ENCODE results near the gene HTRA3.
"Not testable (repeated sequence)": the region's sequence is repeated elsewhere in the genome, so short reads cannot be mapped to it uniquely, and the experiment has no call there.

HTRA3 gene

DNA sequence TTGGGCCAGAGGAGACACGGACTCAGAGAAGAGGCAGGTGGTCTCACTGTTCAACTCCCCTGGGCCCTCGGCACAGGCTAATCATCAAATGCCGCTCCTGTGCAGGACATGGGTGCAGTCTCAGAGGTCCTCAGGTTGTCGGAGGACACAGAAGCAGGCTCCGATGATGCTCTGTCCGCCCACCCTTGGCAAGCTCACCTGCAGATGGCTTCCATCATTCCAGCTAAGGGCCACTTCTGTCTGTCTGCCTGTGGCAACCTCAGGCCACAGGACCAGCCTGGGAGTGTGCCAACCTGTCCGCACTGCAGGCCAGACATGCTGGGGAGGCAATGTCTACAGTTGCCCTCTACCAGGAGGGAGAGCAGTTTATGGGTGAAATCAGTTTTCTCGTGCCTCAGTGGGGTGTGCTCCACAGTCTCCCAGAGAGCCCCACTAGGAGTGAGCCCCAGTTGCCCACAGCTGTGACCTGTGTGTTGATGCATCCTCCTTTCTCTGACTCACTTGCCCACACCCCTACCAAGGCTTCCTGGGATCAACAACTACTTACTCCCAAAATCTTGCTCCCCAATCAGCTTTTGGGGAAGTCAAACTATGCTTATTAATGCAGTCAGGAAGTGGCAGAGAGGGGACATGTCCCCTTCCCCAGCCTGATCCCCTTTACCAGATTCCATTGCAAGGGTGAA lies 55.9 kb downstream of the HTRA3 start:
- no peak for DNase-seq (ENCODE audit: low read depth)

GRCh38 chr4:8326206-8326605 lies 56.7 kb downstream of the HTRA3 start:
- no peak for DNase-seq (ENCODE audit: low read depth)

DNA sequence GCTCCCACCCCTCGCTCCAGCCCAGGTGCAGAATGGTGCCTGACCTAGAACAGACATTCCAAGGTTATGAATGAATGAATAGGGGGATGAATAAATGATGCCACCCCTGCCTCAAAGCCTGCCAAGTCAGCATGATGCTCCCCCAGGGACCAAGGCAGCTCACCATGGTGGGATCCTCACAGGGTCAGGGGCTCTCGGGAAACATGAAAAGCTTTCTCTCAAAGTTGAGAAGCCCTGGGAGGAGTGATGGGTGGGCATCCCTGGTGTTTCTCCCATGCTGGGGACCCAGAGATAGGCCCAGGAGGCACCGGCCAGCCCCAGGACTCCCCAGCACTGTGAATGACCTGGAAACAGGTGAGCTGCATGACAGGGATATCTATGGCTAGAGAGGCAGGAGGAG lies 58.9 kb downstream of the HTRA3 start:
- no peak for DNase-seq (ENCODE audit: low read depth)

- no peak for DNase-seq (ENCODE audit: low read depth)
These were observed 59.5 kb downstream of the HTRA3 start for GRCh38 chr4:8328866-8329559.

DNA sequence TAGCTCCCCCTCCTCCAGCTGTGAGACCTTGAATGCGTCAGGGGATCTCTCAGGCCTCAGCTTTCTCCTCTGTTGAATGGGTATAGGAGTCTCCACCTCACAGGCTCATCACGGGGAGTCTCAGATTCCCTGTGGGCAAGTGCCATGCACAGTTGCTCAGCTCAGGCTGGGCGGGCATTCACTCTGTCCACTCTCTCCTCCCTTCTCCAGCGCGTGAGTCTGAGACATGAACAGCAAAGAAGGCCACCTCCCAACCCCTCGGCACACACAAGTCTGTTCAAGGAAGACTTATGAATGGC lies 60.0 kb downstream of the HTRA3 start:
- DNase-seq (ENCODE audit: low read depth), result no peak

DNA sequence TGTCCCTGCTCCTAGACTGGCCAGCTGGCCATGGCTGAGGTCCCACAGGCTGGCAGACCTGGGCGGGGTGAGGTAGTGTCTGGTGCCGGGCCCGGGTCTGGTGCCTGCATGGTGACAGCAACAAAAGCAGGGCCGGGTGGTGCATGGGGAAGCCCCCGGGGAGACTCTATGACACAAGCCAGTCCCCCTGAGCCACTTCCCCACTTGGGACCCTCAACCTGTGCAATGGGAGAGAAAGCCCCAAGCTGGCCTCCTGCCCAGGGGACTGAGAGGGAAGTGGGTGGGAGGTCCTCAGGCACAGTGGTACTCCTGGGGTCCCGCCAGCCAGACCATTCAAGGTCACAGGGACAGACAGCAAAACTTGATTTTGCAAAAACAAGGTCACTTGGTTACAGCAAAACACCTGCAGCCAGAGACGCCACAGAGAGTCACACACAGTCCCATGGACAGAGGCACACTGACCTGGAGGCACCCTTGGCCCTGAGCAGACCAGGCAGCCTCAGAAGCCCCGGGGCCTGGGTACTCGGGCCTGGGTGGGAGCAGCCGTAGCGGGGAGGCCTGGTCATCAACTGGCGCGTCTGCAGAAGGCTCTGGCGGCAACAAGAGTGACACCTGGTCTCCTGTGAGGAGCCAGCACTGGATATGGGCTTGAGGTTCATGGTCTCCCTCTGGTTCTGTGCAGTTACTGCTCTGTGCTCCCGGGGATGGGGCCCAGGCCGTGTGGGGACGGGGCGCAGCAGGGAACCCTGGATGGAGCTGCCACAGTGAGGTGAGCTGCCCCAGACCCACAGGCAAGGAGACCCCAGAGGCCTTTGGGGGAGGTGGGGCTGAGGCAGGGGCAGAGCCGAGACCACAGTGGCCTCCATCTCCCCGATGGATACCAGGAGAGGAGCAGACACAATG lies 60.6 kb downstream of the HTRA3 start:
- DNase-seq (ENCODE audit: low read depth), result no peak

DNA sequence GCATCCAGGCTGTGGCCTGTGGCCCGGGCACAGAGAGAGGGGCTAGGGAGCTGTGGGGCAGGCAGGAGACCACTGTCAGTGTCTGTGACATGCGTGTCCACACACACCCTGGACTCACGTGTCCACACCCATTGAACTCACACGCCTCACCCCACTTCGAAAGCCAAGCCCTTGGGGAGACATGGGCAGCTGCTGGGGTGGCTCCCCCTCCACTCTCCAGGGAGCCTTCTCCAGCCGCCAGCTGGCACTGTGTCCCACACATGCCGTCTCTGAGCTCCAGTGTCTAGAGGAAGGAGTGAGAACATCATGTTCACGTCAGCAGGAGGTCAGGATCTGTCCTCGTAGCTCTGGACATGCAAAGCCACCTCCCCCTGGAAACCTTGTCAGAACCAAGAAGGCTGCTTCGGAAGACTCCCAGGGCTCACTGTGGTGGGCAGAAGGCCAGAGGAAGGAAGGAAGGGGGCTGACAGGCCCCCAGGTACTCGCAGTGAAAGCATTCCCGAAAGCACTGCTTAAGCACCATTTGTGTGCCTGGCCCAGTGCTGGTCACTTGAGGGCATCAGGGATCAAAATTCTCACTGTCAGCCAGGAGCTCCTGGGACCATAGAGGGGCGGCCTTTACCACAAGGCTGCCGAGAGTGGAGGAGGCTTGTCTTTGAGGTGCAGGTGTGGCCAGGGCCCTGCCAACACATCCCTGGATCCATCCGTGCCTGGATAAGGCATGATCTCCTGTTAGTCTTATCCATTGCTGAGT lies 61.4 kb downstream of the HTRA3 start:
- no peak for DNase-seq (ENCODE audit: low read depth)

DNA sequence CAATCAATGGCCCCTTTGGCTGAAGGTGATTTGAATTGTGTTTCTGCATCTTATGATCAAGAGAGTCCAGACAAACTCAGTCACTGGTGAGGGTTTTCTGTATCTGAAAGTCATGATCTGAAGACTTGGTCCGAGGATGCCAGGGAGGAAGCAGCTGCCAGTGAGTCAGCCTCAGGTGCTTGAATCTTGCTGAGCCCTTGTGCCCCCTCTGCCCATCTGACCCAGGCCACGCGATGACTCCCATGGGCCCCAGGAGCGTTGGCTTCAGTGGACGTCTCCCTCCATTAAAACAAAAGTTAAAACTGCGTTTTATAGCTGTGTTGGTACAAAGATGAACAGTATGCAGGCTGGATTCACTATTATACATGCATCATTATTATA lies 62.0 kb downstream of the HTRA3 start:
- DNase-seq (ENCODE audit: low read depth), result no peak

DNA sequence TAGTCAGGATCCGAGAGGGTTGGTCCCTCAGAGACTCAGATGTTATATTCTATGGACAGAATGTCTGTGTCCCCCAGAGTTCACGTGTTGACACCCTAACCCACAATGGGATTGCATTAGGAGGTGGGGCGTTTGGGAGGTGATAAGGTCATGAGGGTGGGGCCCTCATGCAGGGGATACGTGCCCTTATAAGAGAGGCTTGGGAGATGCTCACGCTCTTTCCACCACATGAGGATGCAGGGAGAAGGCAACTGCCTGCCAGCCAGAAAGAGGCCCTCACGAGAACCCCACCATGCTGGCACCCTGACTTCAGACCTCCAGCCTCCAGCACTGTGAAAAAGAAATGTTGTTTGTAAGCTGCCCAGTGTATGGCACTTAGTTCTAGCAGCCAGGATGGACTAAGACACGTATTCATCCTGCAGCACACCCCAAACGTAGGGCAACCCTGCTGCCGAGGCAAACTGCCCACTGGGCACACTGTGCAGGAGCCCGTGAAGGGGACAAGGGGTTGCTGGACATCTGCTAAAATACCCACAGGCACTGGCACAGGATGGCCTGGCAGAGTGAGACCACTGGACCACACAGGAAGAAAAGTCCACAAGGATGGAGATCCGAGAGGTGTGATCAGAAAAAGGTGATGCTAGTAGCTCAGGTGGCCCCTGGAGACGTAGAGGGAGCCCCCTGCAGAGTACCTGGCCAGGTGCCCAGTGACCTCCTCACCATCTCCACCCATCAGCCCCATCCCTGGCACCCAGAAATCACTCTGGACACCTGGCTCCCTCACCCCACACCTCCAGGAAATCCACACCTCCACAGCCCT lies 62.7 kb downstream of the HTRA3 start:
- no peak for DNase-seq (ENCODE audit: low read depth)

GRCh38 chr4:8332891-8333331 lies 63.4 kb downstream of the HTRA3 start:
- DNase-seq (ENCODE audit: low read depth), result no peak

GRCh38 chr4:8333726-8334460 lies 64.3 kb downstream of the HTRA3 start:
- DNase-seq (ENCODE audit: low read depth), result no peak

GRCh38 chr4:8334786-8335460 lies 65.4 kb downstream of the HTRA3 start:
- no peak for DNase-seq (ENCODE audit: low read depth)

DNA sequence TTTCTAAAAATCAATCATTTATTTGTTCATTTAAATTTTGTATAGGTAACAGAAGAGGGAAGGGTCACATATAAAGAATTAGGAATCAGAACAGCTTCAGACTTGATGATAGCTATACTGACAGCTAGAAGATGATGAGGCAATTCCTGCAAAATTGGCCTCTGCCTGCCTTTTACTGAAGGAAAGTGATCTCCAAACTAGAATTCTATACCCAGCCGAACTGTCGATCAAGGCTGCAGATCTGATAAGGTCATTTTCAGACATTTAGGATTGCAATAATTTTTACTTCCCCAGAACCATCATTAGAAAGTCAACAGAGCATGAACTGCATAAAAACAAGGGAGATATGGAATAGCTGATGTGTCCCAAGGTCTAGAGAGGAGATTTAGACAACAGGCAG lies 66.3 kb downstream of the HTRA3 start:
- no peak for DNase-seq (ENCODE audit: low read depth)

GRCh38 chr4:8336412-8337075 lies 67.0 kb downstream of the HTRA3 start:
- no peak for DNase-seq (ENCODE audit: low read depth)

GRCh38 chr4:8338351-8338961 lies 68.9 kb downstream of the HTRA3 start:
- no peak for DNase-seq (ENCODE audit: low read depth)

GRCh38 chr4:8340781-8341241 lies 71.3 kb downstream of the HTRA3 start:
- DNase-seq (ENCODE audit: low read depth), result no peak

DNA sequence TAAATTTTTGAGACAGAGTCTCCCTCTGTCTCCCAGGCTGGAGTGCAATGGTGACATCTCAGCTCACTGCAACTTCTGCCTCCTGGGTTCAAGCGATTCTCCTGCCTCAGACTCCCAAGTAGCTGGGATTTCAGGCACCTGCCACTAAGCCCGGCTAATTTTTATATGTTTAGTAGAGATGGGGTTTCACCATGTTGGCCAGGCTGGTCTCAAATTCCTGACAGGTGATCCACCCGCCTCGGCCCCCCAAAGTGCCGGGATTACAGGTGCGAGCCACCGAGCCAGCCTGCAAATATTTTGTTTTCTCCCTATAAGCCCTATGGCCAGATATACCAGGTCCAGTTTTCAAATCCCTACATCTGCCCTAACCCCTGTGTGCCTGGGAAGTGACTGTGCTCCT lies 71.7 kb downstream of the HTRA3 start:
- not testable (repeated sequence) for DNase-seq (ENCODE audit: low read depth)

DNA sequence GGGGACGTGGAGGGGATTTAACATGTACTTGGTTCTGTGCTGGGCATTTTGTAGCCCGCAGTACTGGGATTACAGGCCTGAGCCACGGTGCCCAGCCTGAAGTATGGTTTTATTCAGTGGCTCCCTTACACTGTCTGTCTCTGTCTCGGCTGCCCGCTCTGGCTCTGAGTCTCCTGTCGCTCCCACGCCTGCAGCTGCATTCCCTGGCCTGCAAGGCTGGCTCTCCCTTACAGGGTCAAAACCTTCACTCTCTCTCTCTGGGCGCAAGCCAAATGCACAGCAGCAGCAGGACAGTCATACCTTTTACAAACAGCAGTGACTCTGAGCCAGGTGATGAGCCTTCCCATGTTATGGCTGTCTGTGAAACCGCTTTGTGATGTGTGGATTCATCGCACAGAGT lies 72.1 kb downstream of the HTRA3 start:
- no peak for DNase-seq (ENCODE audit: low read depth)

- DNase-seq (ENCODE audit: low read depth), result no peak
These were observed 73.2 kb downstream of the HTRA3 start for GRCh38 chr4:8342651-8343261.

All from stimulated activated CD8-positive, alpha-beta memory T cell treated with anti-CD3 and anti-CD28 coated beads, Interleukin-12 subunit alpha, Interleukin-12 subunit beta, amount 100 ng/mL, for 1 hour (primary cell).